Measurements from ENCODE around the gene SLC41A3.

DNA sequence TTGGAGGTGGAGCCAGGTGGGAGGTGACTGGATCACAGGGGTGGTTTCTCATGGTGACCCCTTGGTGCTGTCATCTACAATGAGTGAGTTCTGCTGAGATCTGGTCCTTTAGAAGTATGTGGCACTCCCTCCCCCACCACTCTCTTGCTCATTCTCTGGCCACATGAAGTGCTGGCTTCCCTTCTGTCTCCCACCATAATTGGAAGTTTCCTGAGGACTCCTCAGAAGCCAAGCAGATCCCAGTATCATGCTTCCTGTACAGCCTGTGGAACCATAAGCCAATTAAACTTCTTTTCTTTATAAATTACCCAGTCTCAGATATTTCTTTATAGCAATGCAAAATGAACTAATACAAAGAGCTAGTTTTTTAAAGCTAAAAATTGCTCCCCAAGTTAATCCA lies 54.7 kb downstream of the SLC41A3 start:
- TF ChIP-seq, protein P1, sequence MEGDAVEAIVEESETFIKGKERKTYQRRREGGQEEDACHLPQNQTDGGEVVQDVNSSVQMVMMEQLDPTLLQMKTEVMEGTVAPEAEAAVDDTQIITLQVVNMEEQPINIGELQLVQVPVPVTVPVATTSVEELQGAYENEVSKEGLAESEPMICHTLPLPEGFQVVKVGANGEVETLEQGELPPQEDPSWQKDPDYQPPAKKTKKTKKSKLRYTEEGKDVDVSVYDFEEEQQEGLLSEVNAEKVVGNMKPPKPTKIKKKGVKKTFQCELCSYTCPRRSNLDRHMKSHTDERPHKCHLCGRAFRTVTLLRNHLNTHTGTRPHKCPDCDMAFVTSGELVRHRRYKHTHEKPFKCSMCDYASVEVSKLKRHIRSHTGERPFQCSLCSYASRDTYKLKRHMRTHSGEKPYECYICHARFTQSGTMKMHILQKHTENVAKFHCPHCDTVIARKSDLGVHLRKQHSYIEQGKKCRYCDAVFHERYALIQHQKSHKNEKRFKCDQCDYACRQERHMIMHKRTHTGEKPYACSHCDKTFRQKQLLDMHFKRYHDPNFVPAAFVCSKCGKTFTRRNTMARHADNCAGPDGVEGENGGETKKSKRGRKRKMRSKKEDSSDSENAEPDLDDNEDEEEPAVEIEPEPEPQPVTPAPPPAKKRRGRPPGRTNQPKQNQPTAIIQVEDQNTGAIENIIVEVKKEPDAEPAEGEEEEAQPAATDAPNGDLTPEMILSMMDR (IDR thresholded peaks at IDR 0.05): no peak
- no peak for TF ChIP-seq POLR2A (IDR thresholded peaks at IDR 0.05)

All from adrenal gland (tissue), 5 donors.